RPMI8226 (cell line): ENCODE data around the gene LTO1.

Experiments
- DNase-seq: peaks from one replicate; pipeline ENCODE4 v3.0.0-alpha.2; 2015

LTO1 gene

DNA sequence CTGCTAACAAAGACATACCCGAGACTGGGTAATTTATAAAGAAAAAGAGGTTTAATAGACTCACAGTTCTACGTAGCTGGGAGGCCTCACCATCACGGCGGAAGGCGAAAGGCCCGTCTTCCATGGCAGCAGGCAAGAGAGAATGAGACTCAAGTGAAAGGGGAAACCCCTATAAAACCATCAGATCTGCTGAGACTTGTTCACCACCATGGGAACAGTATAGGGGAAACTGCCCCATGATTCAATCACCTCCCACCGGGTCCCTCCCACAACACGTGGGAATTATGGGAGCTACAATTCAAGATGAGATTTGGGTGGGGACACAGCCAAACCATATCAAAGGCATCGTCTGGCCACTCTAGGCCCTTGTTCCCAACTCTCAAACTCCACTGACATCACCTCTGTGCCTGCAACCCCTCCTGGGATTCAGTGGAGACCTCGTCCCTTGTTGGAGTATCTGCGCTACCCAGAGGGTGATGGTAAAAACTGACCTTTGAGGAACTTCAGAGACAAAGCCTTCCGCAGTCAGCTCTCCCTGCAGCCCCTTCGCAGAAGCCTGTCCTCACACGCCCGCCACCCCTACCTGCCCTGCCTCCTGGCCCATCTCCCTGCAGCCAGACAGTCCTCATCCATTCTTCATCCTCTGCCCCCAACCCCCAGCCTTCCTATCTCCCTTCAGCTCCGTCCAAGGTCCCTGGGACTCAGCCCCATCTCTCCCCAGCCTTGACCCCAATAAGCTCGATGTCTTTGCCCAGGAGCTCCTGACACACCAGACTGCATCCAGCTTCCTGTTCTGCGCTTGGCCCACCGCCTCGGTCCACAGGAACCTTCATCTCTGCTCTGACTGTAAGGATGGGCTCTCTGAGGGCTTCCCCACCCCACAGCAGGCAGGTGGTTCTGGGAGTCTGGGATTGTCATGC lies 18.4 kb downstream of the LTO1 start:
- DNase-seq = no peak

DNA sequence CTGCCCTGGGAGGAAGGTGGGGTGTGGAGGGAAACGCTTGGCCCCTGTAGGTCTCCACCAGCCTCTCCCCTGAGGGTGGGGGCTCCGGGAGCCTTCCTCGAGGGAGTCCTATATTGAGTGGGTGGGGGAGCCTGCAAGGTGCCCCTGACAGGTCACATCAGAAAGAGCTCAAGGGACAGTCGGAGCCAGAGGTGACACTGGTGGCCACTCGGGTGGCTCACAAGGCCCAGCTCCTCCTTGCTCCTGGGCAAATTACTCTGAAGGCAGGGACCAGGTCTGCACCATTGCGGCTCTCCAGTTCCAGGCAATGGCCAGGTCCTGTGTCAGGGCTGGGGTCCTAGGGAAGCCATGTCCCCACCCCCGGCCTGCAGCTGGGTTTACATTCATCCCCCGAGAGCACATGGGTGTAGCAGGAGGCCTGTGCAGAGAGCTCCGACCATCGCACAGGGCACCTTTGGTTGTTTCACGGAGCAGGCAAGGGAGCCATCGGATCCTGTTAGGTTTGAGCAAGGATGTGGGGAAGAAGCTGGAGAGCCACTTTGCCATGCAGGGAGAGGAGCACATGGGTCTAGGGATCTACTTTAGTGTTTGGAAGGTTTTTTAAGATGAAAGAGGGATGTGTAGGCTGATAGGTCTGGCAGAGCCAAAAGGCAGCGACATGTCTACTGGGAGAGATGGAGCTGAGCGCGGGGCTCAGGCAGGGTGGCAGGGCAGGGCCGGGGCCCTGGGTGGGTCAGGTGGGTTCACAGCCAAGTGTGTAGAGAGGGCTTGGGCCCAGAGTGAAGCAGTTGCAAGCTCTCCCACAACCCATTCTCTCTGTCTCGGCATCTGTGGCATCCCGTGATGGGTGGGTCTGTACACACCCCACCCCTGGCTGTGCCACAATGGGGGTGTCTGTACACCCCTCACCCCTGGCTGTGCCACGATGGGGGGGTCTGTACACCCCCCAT lies 19.4 kb downstream of the LTO1 start:
- no peak for DNase-seq

DNA sequence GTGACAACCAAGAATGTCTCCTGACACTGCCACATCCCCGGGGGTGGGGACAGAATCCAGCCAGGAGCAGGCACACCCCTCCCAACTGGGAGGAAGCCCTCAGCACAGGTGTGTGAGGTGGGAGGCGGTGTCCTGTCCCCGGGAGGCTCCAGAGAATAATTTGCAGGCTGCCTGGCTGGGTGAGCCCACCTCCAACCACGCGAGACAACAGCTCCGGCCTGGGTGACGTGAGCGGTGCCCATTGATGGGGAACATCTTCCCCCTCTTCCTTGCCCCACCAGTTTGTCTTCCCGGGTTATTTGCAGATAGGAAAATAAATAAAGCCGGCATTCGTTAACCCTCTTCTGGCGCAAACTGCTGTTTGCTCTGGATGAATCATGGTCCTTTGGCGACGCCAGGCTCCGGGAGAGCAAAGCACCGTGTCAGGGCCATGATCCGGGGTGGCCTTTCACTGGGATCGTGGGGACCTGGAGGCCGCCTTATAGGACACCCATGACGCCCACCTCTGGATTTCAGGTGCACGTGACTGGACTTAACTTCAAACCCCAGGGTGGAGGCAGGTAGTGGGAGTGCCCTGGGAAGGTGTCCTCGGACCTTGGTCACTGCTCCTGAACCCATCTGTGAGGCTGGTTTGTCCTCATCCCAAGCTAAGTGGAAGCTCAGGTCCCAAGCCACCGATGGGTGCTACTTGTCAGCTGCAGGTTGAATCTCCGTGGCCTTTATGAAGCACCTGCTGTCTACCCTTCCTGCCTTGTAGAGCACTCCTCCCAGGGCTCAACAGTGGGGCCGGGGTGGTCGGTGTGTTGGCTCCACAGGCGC lies 20.3 kb downstream of the LTO1 start:
- DNase-seq = no peak

DNA sequence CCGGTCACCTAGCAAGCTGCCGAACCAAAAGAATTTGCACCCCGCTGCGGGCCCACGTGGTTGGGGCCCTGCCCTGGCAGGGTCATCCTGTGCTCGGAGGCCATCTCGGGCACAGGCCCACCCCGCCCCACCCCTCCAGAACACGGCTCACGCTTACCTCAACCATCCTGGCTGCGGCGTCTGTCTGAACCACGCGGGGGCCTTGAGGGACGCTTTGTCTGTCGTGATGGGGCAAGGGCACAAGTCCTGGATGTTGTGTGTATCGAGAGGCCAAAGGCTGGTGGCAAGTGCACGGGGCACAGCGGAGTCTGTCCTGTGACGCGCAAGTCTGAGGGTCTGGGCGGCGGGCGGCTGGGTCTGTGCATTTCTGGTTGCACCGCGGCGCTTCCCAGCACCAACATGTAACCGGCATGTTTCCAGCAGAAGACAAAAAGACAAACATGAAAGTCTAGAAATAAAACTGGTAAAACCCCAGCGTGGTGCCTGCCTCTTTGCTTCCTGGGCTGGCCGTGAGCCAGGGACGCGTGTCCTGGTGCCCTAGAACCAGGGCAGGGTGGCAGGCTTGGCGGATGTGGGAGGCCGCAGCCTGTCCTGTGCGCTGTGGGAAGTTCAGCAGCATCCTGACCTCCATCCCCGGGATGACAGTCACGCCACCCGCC lies 21.0 kb downstream of the LTO1 start:
- DNase-seq = no peak

DNA sequence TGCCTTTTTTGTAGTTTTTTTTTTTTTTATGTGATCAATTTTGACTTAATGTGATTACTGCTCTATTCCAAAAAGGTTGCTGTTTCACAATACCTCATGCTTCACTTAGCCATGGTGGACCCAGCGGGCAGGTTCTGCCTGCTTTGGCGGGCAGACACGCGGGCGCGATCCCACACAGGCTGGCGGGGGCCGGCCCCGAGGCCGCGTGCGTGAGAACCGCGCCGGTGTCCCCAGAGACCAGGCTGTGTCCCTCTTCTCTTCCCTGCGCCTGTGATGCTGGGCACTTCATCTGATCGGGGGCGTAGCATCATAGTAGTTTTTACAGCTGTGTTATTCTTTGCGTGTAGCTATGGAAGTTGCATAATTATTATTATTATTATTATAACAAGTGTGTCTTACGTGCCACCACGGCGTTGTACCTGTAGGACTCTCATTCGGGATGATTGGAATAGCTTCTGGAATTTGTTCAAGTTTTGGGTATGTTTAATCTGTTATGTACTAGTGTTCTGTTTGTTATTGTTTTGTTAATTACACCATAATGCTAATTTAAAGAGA lies 21.7 kb downstream of the LTO1 start:
- DNase-seq = no peak

DNA sequence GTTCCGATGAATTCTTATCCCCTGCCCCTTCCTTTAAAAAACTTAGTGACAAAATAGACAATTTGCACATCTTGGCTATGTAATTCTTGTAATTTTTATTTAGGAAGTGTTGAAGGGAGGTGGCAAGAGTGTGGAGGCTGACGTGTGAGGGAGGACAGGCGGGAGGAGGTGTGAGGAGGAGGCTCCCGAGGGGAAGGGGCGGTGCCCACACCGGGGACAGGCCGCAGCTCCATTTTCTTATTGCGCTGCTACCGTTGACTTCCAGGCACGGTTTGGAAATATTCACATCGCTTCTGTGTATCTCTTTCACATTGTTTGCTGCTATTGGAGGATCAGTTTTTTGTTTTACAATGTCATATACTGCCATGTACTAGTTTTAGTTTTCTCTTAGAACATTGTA lies 22.2 kb downstream of the LTO1 start:
- no peak for DNase-seq

DNA sequence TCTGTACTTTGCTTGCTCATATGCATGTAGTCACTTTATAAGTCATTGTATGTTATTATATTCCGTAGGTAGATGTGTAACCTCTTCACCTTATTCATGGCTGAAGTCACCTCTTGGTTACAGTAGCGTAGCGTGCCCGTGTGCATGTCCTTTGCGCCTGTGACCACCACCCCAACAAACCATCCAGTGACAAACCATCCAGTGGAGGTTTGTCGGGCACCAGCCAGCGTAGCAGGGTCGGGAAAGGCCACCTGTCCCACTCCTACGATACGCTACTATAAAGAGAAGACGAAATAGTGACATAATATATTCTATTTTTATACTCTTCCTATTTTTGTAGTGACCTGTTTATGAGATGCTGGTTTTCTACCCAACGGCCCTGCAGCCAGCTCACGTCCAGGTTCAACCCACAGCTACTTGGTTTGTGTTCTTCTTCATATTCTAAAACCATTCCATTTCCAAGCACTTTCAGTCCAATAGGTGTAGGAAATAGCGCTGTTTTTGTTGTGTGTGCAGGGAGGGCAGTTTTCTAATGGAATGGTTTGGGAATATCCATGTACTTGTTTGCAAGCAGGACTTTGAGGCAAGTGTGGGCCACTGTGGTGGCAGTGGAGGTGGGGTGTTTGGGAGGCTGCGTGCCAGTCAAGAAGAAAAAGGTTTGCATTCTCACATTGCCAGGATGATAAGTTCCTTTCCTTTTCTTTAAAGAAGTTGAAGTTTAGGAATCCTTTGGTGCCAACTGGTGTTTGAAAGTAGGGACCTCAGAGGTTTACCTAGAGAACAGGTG lies 23.1 kb downstream of the LTO1 start:
- no peak for DNase-seq

DNA sequence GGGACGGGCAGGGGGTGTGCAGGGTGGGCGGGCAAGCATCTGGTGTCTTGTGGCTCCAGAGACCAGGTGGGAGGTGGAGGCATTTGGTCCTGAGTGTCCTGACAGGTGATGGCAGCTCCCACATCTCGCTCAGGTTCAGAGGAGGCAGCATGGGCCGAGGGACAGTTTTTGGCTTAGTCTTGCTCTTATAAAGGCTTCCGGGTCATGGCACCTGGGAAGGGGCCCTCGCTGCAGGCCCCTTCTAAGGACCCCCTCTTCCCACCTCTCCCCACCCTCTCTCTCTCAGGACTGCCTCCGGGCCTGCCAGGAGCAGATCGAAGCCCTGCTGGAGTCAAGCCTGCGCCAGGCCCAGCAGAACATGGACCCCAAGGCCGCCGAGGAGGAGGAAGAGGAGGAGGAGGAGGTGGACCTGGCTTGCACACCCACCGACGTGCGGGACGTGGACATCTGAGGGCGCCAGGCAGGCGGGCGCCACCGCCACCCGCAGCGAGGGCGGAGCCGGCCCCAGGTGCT lies 24.3 kb downstream of the LTO1 start:
- no peak for DNase-seq

DNA sequence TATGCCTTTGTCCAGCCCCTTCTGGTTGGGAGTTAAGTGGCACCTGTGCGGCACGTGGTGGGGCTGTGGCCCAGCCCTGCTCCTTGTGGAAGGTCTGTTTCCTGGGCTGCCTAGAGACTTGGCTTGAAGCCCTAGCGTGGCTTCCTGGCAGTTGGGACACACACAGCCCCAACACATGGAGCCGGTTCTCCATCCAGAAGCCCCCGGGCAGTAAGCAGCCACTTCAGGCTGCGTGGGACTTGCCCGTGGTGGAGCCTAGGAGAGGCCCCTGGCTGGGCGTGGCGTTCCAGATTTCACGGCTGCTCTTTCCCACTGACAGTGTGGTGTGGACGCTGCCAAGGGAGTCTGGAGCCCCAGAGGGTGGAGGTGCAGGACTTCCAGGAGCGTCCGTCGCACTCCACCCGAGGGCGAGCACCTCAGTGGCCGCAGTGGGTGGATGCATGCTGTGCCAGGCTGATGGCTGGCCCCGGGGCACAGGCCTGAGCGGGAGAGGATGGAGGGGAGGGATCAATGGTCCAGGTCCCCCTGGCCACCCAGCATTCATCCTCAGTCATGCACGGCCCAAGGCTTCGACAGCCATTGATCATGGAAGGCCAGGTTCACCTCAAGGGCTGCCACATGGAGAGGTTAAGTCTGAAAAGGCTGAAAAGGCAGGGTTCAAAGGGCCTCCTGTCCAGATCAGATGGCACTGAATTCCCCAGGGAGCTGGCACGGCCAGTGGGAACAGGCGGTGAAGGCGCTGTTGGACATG lies 24.9 kb downstream of the LTO1 start:
- no peak for DNase-seq

DNA sequence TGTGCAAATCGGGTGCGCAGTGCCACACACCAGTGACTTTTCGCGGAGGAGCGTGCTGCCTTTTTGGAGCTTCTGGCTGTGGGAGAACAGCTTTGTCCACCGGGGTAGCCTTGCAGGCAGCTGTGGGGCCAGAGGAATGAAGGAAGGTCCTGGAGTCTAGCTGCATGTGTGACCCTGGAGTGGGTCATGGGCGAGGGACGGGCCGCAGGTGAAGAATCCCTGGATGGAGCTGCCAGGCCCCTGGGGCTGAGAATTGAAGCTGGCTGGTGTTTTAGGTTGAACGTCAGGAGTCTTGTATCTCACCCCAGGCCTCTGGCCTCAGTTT lies 25.6 kb downstream of the LTO1 start:
- no peak for DNase-seq

DNA sequence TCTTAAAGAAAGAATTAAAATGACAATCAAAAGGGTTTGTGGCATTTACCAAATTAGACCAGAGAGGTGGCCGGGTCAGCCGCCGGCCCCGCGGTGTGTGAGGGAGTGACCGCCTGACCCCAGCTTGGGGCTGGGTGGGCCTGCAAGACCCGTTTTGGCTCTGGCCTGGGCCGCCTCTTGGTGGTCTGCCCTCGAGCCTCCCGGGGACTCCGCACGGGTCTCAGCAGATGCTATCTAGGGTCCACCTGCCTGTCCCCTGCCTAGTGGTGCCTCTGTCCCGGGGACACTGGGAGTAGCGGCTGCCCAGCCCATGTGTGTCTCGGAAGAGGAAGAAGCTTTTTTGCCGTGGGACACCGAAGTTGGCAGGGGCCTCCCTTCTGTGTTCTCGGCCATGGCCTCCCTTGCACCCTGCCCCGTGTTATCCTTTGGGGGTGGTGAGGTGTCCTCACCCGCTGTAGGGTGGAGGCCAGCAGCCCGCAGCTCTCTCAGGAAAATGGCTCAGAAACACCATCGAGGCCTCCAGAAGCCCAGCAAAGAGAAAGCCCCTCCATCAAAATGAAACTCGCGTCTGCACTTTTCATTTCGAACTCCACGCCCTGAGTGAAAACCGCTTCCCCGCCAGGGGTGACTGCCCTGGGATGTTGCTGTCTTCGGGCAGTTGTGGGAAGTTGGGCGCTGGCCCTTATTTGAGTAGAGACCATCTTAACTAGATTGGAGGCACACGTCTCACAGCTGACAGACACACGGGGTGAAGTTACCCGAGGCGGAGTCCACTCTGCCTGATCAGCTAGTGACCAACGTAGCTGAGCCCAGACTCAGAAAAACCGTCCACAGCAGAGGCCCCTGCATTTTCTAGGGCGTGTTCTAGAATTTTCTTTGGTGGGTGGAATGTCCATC lies 26.2 kb downstream of the LTO1 start:
- no peak for DNase-seq

DNA sequence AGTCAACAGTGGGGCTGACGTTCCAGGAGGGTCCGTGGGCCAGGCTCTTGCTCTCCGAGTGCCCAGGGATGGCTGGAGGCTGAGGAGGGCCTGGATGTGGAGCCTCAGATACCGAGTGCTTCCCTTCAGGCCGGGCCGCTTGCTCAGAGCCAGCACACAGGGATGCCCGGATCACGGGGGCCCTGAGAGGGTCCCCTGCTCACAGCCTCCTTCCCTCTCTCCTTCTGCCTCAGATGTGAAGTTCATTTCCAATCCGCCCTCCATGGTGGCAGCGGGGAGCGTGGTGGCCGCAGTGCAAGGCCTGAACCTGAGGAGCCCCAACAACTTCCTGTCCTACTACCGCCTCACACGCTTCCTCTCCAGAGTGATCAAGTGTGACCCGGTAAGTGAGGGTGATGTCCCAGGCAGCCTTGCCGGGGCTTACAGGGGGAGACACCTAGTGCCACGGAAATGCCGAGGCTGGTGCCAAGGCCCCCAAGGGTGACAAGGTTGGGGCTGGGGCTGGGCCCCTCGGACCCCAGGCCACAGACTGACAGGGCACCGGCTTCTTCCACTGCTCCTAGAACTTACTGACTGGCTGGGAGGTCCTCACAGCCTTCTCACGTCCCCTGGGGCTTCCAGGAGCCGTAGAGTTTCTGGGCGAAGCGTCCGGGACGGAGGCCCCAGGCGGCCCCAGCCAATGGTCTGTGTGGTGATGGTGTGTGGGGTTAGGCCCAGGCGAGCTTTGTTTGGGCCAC lies 27.2 kb downstream of the LTO1 start:
- no peak for DNase-seq

DNA sequence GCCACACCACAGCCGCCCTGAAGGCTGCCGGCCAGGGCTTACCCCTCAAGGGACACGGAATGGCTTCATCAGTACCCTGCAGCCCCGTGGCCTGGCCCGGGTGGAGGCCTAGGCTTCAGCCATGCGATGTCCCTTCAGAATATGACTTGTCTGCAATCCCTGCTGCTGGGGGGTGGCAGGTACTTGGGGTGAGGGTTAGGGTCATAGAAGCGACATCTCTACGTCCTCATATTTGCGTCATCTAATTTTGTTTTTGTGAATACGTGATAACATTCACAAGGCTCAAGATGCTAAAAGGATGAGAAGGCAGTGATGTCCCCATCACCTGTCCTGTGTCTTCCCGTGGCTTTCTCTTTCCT lies 27.8 kb downstream of the LTO1 start:
- DNase-seq = no peak

DNA sequence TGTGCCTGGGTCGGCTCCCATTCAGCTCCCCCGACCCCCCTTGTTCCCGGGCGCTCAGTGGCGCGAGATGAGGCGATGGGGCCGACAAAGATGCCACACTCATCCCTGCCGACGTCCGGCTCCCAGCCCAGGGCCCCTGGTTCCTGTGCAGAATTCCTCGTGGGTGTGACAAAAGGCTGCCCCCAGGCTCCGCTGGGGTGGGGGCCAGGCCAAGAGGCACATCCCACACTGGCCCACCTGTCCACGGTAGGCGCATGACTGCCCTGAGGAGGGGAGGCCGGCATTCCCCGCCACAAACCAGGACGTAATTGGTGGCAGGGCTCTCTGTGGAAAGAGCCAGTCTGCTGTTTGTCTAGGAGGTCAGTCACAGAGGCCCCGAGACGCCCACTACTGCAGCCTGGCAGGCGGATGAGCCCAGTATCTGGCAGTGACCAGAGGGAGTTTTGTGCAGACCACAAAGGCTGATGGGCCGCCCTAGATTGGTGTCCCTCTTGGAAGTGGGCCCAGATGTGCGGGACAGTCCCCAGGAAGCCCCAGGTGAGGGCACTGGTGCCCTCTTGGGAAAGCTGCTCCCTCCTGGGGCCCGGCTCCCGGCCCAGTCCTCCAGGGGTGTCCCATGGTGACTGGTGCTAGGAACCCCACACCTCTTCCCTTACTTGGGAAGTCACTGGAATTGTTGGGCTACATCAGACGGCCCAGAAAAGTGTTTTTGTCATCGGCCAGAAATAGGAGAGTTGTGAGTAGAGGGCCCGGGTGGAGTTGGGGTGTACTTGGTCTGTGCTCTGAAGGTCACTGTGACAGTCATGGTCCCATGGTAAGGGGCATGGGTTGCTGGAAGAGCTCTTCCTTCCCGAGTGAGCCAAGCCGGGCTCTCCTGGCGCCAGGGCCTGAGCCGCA lies 28.4 kb downstream of the LTO1 start:
- DNase-seq = no peak

DNA sequence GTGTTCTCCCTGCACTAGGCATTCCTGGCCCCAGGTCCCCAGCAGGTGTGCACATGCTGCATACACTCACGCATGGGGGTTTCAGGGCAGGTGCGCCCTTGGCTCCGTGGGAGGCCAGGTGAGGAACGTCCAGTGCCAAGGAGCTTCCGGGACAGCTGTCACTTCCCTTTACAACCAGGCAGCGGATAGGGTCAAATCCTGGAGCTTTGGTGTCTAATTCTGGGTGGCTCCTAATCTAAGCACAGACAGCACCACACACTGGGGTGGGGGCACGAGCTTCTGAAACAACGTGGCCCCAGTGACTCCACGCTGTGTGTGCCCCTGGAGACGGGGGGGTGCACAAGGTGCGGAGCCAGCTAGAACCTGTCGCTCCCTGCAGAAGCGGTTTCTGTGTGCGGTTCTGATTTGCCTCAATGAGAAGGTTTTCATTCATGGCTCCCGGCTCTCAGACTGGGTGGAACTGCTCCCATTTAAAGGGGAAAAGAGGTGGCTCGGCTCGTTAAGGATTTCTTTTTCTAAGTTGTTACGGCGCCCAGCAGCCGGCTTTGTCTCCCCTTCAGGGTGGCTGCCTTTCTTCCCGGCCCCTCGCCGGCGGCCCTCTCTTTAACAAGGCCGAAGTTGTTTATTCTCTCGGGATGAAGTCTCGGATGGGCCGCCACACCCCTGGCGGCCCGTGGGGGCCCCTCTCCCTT lies 29.2 kb downstream of the LTO1 start:
- DNase-seq = no peak

DNA sequence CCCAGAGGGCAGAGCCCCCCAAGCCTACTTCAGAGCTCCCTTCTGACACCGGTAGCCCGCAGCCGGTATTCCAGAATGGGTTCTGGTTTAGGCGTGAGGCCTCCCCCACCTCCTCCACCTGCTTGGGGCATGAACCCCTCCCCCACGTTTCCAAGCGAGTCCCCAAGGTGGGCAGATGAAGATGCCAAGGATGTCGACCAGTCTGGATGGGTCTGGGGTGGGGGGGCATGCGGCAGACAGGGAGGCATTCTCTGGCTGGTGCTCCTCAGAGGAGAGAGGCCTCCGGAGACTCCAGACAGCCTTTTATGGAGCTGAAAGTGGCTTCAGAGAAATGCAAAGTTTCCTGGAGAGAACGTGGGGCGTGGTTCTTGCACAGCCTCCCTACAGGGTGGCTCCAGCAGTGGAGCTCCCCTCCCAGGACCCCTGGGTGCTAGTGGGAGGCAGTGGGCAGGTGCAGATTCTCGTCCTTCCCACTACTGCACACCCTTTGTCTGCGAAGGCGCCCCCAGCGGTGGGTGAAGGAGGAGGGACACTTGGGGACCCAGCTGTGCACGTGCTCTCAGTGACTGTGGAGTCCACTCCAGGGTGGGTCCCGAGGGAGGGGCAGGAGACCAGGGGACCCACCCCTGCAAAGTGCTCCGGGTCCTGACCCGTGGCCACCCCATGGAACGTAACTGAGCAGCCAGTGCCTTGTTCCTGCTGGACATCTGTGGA lies 30.0 kb downstream of the LTO1 start:
- DNase-seq = no peak
